Loucy (cell line): Measurements from ENCODE around the gene PDCL3.

ENCODE experiments used
- H2AFZ ChIP-seq: fragments of 200-600 bp; sonication (generic); 2 replicates; pipeline ENCODE4 v1.6.0; 2016; ENCODE audit warnings: antibody characterized with exemption, mild to moderate bottlenecking, low read length, moderate library complexity
- H3F3A ChIP-seq: fragments of 200-600 bp; 2 replicates; pipeline ENCODE4 v1.6.0; 2016; ENCODE audit warnings: antibody characterized with exemption, low read depth, mild to moderate bottlenecking
- H3K27me3 ChIP-seq: fragments of 200-600 bp; sonication (generic); 2 replicates; pipeline ENCODE4 v1.6.1; 2014; ENCODE audit warnings: low read length, mild to moderate bottlenecking; ENCODE audit not compliant: insufficient read depth, poor library complexity, severe bottlenecking
- H3K36me3 ChIP-seq: fragments of 200-600 bp; sonication (generic); 2 replicates; pipeline ENCODE4 v1.6.1; 2016; ENCODE audit warnings: low read length; ENCODE audit not compliant: insufficient read depth
- H3K4me1 ChIP-seq: fragments of 200-600 bp; sonication (generic); 2 replicates; pipeline ENCODE4 v1.5.1; 2014; ENCODE audit warnings: low read length, mild to moderate bottlenecking; ENCODE audit not compliant: insufficient read depth, poor library complexity, severe bottlenecking
- H3K4me2 ChIP-seq: fragments of 200-600 bp; sonication (generic); 2 replicates; pipeline ENCODE4 v1.6.0; 2014; ENCODE audit warnings: antibody characterized with exemption, low read length, low read depth, mild to moderate bottlenecking; ENCODE audit not compliant: poor library complexity, severe bottlenecking
- H3K4me3 ChIP-seq: fragments of 200-600 bp; sonication (generic); 2 replicates; pipeline ENCODE4 v1.5.1; 2014; ENCODE audit warnings: low read length, mild to moderate bottlenecking, mixed read lengths; ENCODE audit not compliant: poor library complexity, severe bottlenecking
- H3K79me2 ChIP-seq: fragments of 200-600 bp; sonication (generic); 2 replicates; pipeline ENCODE4 v1.6.1; 2014; ENCODE audit warnings: low read length; ENCODE audit not compliant: insufficient read depth
- H3K9ac ChIP-seq: fragments of 200-600 bp; sonication (generic); 2 replicates; pipeline ENCODE4 v1.6.0; 2014; ENCODE audit warnings: mild to moderate bottlenecking, low read depth, low read length, moderate library complexity; ENCODE audit not compliant: poor library complexity, severe bottlenecking
- H3K9me2 ChIP-seq: fragments of 200-600 bp; sonication (generic); replicated peaks from 2 replicates; pipeline ENCODE4 v1.6.1; 2016; ENCODE audit warnings: low read depth, low read length, mixed read lengths
- H3K9me3 ChIP-seq: fragments of 200-600 bp; sonication (generic); 2 replicates; pipeline ENCODE4 v1.6.1; 2014; ENCODE audit warnings: mild to moderate bottlenecking, antibody characterized with exemption, low read length, low read depth; ENCODE audit not compliant: insufficient read depth
- H4K20me1 ChIP-seq: fragments of 200-600 bp; sonication (generic); 2 replicates; pipeline ENCODE4 v1.6.0; 2014; ENCODE audit warnings: antibody characterized with exemption, low read length, mild to moderate bottlenecking; ENCODE audit not compliant: insufficient read depth, poor library complexity, severe bottlenecking
- CTCF ChIP-seq: fragments of 200-600 bp; sonication (generic); conservative IDR thresholded peaks from 2 replicates; pipeline ENCODE4 v1.5.1; 2014; ENCODE audit warnings: mild to moderate bottlenecking, antibody characterized with exemption, low read length
- EZH2phosphoT487 ChIP-seq: fragments of 200-600 bp; IDR thresholded peaks from 2 replicates; pipeline ENCODE4 v1.6.1; 2018; ENCODE audit warnings: antibody characterized with exemption, mild to moderate bottlenecking, moderate library complexity, borderline replicate concordance

Gene PDCL3

GRCh38 chr2:100601661-100602060, 38.9 kb downstream of the PDCL3 start:
- Histone ChIP-seq H3K9ac (no peak overlapping the region), H3K27me3 (no peaks in the 10 kb centered on the region), H3K4me3 (no peak overlapping the region), H4K20me1 (no peaks in the 10 kb centered on the region), H3K36me3 (no peaks in the 10 kb centered on the region), H3F3A (no peaks in the 10 kb centered on the region), H3K9me2 (no peaks in the 10 kb centered on the region), H3K79me2 (no peaks in the 10 kb centered on the region), H2AFZ (peak overlapping the region; percentile 45; the same call in 1 of the 2 replicates), H3K9me3 (no peaks in the 10 kb centered on the region), H3K4me1 (no peaks in the 10 kb centered on the region), H3K4me2 (no peak overlapping the region)
- no peak for TF ChIP-seq EZH2phosphoT487
- TF ChIP-seq CTCF = no peak

- no peaks in the 10 kb centered on the region for H3K79me2 ChIP-seq
- H3K4me3 ChIP-seq = no peak overlapping the region
- H3K4me2 ChIP-seq = no peak overlapping the region
- H3K9me2 ChIP-seq = no peaks in the 10 kb centered on the region
- no peaks in the 10 kb centered on the region for H3K4me1 ChIP-seq
- no peaks in the 10 kb centered on the region for H3F3A ChIP-seq
- no peaks in the 10 kb centered on the region for H3K27me3 ChIP-seq
- TF ChIP-seq EZH2phosphoT487 = no peak
- no peak for TF ChIP-seq CTCF
- H3K9me3 ChIP-seq = no peaks in the 10 kb centered on the region
- no peaks in the 10 kb centered on the region for H4K20me1 ChIP-seq
- H3K36me3 ChIP-seq = no peaks in the 10 kb centered on the region
- H2AFZ ChIP-seq = no peak overlapping the region
- H3K9ac ChIP-seq = no peak overlapping the region
These were observed 40.6 kb downstream of the PDCL3 start for GRCh38 chr2:100603414-100603813.

GRCh38 chr2:100603948-100604633, 41.3 kb downstream of the PDCL3 start:
- H3K9me3 ChIP-seq = no peaks in the 10 kb centered on the region
- no peak overlapping the region for H2AFZ ChIP-seq
- H3K9me2 ChIP-seq = no peaks in the 10 kb centered on the region
- no peaks in the 10 kb centered on the region for H3K27me3 ChIP-seq
- no peaks in the 10 kb centered on the region for H3F3A ChIP-seq
- H3K4me3 ChIP-seq = no peak overlapping the region
- H3K36me3 ChIP-seq = no peaks in the 10 kb centered on the region
- H3K9ac ChIP-seq = no peak overlapping the region
- H3K79me2 ChIP-seq = no peaks in the 10 kb centered on the region
- H3K4me2 ChIP-seq = no peak overlapping the region
- TF ChIP-seq EZH2phosphoT487 = no peak
- no peak for TF ChIP-seq CTCF
- no peaks in the 10 kb centered on the region for H4K20me1 ChIP-seq
- no peaks in the 10 kb centered on the region for H3K4me1 ChIP-seq
